ENCODE data around the gene PRM3. TPM values are rescaled to one million over a fixed set of nuclear protein-coding genes. Genes with fewer than 3 reads are reported as not detected.

The PRM3 gene, protein sequence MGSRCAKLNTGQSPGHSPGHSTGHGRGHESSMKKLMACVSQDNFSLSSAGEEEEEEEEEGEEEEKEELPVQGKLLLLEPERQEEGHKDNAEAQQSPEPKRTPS
- total RNA-seq = not detected in 2 replicates
- long read RNA-seq = 0 reads

DNA sequence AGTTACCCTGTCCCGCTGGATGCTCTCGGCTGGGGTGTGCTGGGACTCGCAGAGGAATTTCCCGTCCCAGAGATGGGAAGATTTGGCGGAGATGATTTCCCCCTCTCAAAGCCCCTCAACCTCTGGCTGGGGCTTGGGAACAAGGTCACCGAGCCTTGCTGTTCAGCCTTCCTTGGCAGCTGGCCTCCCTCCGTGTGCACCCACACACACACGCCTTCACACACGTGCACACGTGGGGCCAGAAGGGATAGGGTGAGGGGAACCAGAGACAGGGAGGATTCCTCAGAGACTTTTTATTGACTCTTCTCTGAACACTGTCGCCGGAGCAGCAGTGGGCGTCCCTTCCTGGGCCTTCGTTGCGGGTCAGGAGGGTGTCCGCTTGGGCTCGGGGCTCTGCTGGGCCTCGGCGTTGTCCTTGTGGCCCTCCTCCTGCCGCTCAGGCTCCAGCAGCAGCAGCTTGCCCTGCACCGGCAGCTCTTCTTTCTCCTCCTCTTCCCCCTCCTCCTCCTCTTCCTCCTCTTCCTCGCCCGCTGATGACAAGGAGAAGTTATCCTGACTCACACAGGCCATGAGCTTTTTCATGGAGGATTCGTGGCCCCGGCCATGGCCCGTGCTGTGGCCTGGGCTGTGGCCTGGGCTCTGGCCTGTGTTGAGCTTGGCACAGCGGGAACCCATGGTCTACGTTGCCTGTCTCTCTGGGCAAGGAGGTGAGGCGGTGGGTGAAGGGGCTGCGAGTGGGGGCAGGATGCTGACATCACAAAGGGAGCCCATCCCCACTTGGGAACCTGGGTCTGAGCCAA, at the start of gene PRM3:
TSS of gene PRM3 (minus strand) at position 709 of the 800 bp plus-strand sequence. CDS start at position 675, 34 bp downstream.
- Mint-ChIP-seq H3K27me3 (ENCODE audit: low read depth) (no peaks in the 10 kb centered on the region), H3K4me3 (no peak within 1 kb of the TSS), H3K36me3 (ENCODE audit: low read depth) (no peaks in the 10 kb centered on the region), H3K9me3 (no peaks in the 10 kb centered on the region), H3K27ac (ENCODE audit: unreplicated experiment) (peak within 1 kb of the TSS; percentile 99), H3K4me1 (peaks cover 17% of the 10 kb centered on the region)
- no peak for DNase-seq (ENCODE audit: low read depth, low spot score)
- no peak for TF ChIP-seq CTCF (conservative IDR thresholded peaks at IDR 0.05)

- no peak for TF ChIP-seq CTCF (conservative IDR thresholded peaks at IDR 0.05)
- Mint-ChIP-seq H3K4me1 (peaks cover 9% of the 10 kb centered on the region), H3K27me3 (ENCODE audit: low read depth) (no peaks in the 10 kb centered on the region), H3K27ac (ENCODE audit: unreplicated experiment) (no peak overlapping the region), H3K9me3 (no peaks in the 10 kb centered on the region), H3K4me3 (no peak overlapping the region), H3K36me3 (ENCODE audit: low read depth) (no peaks in the 10 kb centered on the region)
- no peak for DNase-seq (ENCODE audit: low read depth, low spot score)
Measured at GRCh38 chr16:11322823-11323222, 49.4 kb upstream of the PRM3 start.

- DNase-seq (ENCODE audit: low read depth, low spot score) = no peak
- no peak for TF ChIP-seq CTCF (conservative IDR thresholded peaks at IDR 0.05)
- Mint-ChIP-seq H3K27ac (ENCODE audit: unreplicated experiment) (no peak overlapping the region), H3K27me3 (ENCODE audit: low read depth) (peaks cover 4% of the 10 kb centered on the region), H3K4me3 (no peak overlapping the region), H3K9me3 (no peaks in the 10 kb centered on the region), H3K36me3 (ENCODE audit: low read depth) (no peaks in the 10 kb centered on the region), H3K4me1 (peaks cover 1% of the 10 kb centered on the region)
Measured at GRCh38 chr16:11321662-11322061, 48.2 kb upstream of the PRM3 start.

DNA sequence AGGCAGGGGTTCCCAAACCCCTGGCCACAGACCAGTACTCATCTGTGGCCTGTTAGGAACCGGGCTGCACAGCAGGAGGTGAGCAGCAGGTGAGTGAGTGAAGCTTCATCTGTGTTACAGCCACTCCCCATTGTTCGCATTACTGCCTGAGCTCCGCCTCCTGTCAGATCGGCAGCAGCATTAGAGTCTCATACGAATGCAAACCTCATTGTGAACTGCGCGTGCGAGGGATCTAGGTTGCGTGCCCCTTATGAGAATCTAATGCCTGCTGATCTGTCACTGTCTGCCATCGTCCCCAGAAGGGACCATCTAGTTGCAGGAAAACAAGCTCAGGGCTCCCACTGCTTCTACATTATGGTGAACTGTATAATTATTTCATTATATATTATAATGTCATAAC, 46.7 kb upstream of the PRM3 start:
- Mint-ChIP-seq H3K27ac (ENCODE audit: unreplicated experiment) (no peak overlapping the region), H3K4me3 (no peak overlapping the region), H3K9me3 (no peaks in the 10 kb centered on the region), H3K36me3 (ENCODE audit: low read depth) (no peaks in the 10 kb centered on the region), H3K27me3 (ENCODE audit: low read depth) (peaks cover 12% of the 10 kb centered on the region), H3K4me1 (peaks cover 10% of the 10 kb centered on the region)
- no peak for TF ChIP-seq CTCF (conservative IDR thresholded peaks at IDR 0.05)
- DNase-seq (ENCODE audit: low read depth, low spot score) = no peak

GRCh38 chr16:11319529-11320146, 46.2 kb upstream of the PRM3 start:
- H3K36me3 Mint-ChIP-seq (ENCODE audit: low read depth) = no peaks in the 10 kb centered on the region
- no peaks in the 10 kb centered on the region for H3K9me3 Mint-ChIP-seq
- DNase-seq (ENCODE audit: low read depth, low spot score) = no peak
- TF ChIP-seq CTCF (conservative IDR thresholded peaks at IDR 0.05) = no peak
- H3K27ac Mint-ChIP-seq (ENCODE audit: unreplicated experiment) = peak overlapping the region; percentile 62
- H3K4me3 Mint-ChIP-seq = no peak overlapping the region
- peaks cover 12% of the 10 kb centered on the region for H3K27me3 Mint-ChIP-seq (ENCODE audit: low read depth)
- H3K4me1 Mint-ChIP-seq = peaks cover 10% of the 10 kb centered on the region
